ENCODE data around the gene GATA6.

Gene GATA6

GRCh38 chr18:22169011-22169888 lies at the start of gene GATA6:
Gene GATA6, plus strand, starts transcription at chr18:22169589. Its CDS starts 1,556 bp downstream, at chr18:22171145.
- no peak for TF ChIP-seq CTCF (IDR thresholded peaks at IDR 0.05)
- H3K36me3 ChIP-seq, result no peaks in the 10 kb centered on the region
- H3K4me1 ChIP-seq (ENCODE audit: control insufficient read depth in 1 of 2, insufficient read depth in 1 of 2, low read depth in 1 of 2, low read length in 1 of 2), result peaks cover 18 to 26% of the 10 kb centered on the region in 2 experiments
- H3K9me3 ChIP-seq, result no peaks in the 10 kb centered on the region
- H3K4me3 ChIP-seq (ENCODE audit: low read depth in 1 of 2, low read length in 1 of 2), result peak within 1 kb of the TSS; percentile 42 to 53
- peaks cover 100% of the 10 kb centered on the region for H3K27me3 ChIP-seq
- no peak within 1 kb of the TSS for H3K27ac ChIP-seq

- no peak for TF ChIP-seq CTCF (IDR thresholded peaks at IDR 0.05)
- Histone ChIP-seq H3K27ac (no peak overlapping the region), H3K4me3 (ENCODE audit: low read depth in 1 of 2, low read length in 1 of 2) (no peak overlapping the region), H3K36me3 (no peaks in the 10 kb centered on the region), H3K9me3 (no peaks in the 10 kb centered on the region), H3K4me1 (ENCODE audit: control insufficient read depth in 1 of 2, insufficient read depth in 1 of 2, low read depth in 1 of 2, low read length in 1 of 2) (no peaks in the 10 kb centered on the region), H3K27me3 (no peaks in the 10 kb centered on the region)
These were observed 44.4 kb upstream of the GATA6 start for GRCh38 chr18:22124970-22125369.

DNA sequence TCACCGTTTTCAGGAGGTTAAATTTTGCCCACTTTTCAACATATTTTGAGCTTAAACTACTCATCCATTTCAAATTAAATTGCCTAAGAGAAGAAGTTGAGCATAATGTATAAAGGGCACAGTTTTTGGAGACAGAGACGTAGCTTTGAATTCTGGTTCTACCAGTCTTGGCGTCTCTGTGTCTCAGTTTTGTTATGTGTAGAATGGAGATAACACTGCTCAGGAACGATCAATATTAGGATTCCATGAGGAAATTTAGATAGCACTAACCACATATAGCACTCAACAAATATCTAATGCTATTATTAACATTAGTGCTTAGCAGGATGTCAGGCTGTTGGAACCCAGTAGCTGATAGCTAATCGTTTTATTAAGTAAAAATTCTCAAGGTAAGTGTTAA lies 40.4 kb upstream of the GATA6 start:
- no peak for TF ChIP-seq CTCF (IDR thresholded peaks at IDR 0.05)
- Histone ChIP-seq H3K36me3 (no peaks in the 10 kb centered on the region), H3K27ac (no peak overlapping the region), H3K4me1 (ENCODE audit: control insufficient read depth in 1 of 2, insufficient read depth in 1 of 2, low read depth in 1 of 2, low read length in 1 of 2) (no peaks in the 10 kb centered on the region), H3K27me3 (no peaks in the 10 kb centered on the region), H3K4me3 (ENCODE audit: low read depth in 1 of 2, low read length in 1 of 2) (no peak overlapping the region), H3K9me3 (no peaks in the 10 kb centered on the region)

DNA sequence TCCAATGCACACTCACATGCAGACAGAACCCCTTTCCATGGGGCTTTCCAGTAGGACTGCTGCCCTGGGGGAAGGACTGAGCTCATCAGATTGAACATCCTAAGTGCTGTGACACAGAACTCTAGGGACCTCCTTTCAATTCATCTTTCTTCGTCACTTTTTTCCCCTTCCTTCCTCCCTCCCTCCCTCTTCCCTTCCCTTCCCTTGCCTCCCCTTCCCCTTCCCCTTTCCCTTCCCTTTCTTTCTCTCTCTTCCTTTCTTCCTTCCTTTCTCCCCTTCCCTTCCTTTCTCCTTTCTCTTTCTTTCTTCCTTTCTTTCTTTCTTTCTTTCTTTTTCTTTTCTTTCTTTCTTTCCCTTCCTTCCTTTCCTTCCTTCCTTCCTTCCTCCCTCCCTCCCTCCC lies 39.6 kb upstream of the GATA6 start:
- no peaks in the 10 kb centered on the region for H3K4me1 ChIP-seq (ENCODE audit: control insufficient read depth in 1 of 2, insufficient read depth in 1 of 2, low read depth in 1 of 2, low read length in 1 of 2)
- no peaks in the 10 kb centered on the region for H3K9me3 ChIP-seq
- no peak overlapping the region for H3K4me3 ChIP-seq (ENCODE audit: low read depth in 1 of 2, low read length in 1 of 2)
- H3K36me3 ChIP-seq, result no peaks in the 10 kb centered on the region
- no peaks in the 10 kb centered on the region for H3K27me3 ChIP-seq
- TF ChIP-seq CTCF (IDR thresholded peaks at IDR 0.05), result no peak
- H3K27ac ChIP-seq, result no peak overlapping the region

- Histone ChIP-seq H3K27me3 (no peaks in the 10 kb centered on the region), H3K27ac (no peak overlapping the region), H3K4me3 (ENCODE audit: low read depth in 1 of 2, low read length in 1 of 2) (no peak overlapping the region), H3K4me1 (ENCODE audit: control insufficient read depth in 1 of 2, insufficient read depth in 1 of 2, low read depth in 1 of 2, low read length in 1 of 2) (no peaks in the 10 kb centered on the region), H3K36me3 (no peaks in the 10 kb centered on the region), H3K9me3 (no peaks in the 10 kb centered on the region)
- TF ChIP-seq CTCF (IDR thresholded peaks at IDR 0.05), result no peak
These were observed 37.1 kb upstream of the GATA6 start for GRCh38 chr18:22132258-22132657.

All from neutrophil (primary cell).